Hippocampal formation (tissue), 2 donors: ENCODE measurements around the gene MRPL43.

ENCODE experiments used
- DNase-seq, 2 donors: peaks; one replicate each; lab custom pipeline; 2025; lab: John Stamatoyannopoulos, UW

The MRPL43 gene

DNA sequence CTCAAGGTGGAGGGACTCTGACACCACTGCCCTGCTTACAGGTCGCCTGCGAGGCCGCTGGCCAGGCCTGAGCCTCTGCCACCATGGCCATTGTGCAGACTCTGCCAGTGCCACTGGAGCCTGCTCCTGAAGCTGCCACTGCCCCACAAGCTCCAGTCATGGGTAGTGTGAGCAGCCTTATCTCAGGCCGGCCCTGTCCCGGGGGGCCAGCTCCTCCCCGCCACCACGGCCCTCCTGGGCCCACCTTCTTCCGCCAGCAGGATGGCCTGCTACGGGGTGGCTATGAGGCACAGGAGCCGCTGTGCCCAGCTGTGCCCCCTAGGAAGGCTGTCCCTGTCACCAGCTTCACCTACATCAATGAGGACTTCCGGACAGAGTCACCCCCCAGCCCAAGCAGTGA is 15.2 kb upstream of the MRPL43 start:
- no peak for DNase-seq

DNA sequence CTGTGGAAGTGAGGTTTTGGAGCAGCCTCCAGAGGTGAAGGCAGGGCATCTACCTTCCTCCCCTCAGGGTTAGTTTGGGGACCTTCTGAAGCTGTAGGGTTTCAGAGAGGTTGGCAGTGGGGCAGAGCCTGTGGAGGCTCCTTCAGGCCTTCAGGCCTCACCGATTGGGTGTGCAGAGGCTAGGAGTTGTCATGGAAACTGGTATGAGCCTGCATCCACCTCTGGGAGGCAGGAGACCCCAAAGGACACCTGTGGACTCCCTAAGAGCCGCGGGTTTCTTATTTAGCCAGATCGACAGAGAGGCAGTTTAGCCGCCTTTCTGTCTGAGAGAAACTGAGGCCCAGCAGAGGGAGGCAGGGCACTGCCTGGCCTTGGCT is 14.3 kb upstream of the MRPL43 start:
- DNase-seq, result no peak

DNA sequence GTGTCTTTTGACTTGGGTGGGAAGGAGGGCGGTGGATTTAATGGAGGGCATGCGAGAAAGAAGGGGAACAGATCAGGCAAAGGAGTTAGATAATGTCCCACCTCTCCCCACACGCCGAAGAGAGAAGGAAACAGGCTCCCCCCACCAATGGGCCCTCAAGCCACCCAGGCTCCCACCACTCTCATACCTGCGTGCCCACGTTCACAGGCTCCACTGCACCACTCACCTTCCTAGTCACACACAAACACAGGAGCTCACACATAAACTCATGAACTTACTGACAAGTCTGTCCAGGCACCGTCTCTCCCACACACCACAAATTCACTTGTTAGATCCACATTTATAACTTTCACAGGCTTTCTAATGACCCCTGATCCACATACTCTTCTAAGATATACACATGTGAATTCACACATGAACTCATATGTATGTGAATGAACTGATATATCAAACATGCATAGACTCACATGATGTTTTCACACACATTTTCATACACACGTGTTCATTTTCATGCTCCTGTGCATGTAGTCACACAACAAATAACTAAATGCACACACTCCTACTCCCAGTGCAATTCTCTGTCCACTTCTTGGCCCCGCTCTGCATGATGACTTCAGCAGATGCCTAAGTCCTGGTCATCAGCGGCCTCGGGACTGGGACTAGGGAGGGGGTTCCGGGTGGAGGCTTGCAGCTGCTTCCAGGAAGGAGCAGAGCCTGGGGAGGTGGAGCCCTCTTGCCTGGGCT is 13.8 kb upstream of the MRPL43 start:
- peak; percentile 60 to 61 for DNase-seq

DNA sequence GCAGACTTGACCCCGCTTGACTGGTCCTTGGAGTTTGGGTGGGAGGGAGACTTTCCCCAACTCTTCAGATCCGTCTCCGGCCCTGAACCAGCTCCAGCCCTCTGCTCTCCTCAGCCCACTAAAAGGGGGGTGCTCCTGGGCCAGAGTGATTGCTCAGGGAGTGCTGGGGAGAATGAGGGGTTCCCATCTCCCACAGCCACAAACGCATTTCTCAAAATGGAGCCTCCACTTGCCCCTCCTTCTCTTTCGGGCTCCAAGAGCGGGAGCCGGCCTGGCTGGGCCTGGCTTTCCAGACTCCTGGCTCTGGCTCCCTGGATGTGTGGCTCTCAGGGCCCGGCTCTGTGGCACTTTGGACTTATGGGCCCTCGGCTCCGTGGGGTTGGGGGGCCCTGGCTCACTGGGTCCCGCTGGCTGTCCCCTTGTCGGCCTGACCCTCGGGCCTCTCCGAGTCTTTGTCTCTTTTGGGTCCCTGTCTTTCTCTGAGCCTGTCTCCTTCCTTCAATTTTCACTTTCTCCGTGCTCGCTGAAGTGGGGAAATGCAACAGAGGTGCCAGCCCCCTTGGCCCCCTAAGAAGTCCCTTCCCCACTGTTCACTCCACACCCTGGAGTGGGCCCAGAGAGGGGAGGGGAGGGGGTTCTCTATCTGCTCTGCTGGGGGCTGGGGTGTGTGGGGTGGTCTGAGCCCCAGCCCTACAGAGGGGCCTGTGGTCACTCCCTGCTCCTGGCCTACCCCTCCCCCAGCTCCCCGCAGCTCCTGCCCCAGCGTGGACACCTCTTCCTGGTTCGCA is 13.0 kb upstream of the MRPL43 start:
- DNase-seq, result no peak

DNA sequence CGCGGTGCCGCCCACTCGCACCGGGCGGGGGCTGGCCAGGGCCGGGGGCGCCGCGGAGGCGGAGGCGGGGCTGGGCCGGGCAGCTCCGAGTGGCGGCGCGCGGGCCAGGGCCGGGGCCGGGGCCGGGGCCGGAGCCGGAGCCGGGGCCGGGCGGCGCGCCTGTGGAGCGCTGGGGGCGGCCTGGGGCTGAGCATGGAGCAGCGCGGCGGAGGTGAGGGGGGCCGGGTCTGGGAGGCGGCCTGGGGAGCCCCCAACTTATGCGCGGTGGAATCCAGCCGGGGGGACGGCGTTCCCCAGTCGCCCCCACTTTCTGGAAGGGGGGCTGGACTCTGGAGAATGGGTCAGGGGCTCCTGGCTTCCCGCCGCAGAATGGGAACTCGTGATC is 12.4 kb upstream of the MRPL43 start, which contains the start of gene LZTS2:
TSS of gene LZTS2 (plus strand) at position 67 of the 385 bp plus-strand sequence. CDS start 2,731 bp downstream, outside the sequence.
- peak in 1 of 2 donors; percentile 76 for DNase-seq

DNA sequence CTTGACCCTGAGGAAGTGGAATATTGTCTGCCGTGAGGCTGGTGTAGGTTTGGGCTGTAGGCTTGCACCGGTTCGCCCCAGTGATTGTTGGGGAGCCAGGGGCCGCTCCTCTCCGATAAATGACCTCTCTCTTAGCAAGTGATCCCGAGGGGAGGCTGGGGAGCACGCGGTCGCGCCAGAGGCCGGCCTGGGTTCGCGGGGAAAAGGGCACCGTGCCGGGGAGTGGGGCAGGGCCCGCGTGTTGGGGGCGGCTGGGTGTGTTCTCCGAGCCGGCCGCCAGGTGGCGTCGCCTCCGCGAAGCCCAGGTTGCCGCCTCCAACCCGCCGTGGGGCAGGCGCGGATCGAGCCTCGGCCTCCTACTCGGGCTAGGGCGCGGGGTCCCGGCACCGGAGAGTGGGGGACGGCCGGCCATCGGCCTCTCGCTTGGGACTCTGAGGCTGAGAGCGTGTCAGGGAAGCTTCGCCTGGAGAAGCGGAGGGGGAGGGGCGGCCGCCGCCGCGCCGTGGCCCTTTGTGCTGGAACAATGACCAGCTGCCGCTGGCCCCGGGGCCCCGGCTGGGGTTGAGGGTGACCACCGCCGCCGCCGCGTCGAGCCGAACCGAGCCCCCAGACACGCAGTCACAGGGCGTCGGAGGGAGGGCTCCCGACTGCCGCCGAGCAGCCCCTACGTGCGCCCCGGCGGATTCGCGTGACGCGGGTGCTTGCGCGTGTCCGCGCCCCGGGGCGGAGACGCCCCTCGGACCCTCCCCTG is 11.9 kb upstream of the MRPL43 start:
- peak; percentile 61 to 79 for DNase-seq

DNA sequence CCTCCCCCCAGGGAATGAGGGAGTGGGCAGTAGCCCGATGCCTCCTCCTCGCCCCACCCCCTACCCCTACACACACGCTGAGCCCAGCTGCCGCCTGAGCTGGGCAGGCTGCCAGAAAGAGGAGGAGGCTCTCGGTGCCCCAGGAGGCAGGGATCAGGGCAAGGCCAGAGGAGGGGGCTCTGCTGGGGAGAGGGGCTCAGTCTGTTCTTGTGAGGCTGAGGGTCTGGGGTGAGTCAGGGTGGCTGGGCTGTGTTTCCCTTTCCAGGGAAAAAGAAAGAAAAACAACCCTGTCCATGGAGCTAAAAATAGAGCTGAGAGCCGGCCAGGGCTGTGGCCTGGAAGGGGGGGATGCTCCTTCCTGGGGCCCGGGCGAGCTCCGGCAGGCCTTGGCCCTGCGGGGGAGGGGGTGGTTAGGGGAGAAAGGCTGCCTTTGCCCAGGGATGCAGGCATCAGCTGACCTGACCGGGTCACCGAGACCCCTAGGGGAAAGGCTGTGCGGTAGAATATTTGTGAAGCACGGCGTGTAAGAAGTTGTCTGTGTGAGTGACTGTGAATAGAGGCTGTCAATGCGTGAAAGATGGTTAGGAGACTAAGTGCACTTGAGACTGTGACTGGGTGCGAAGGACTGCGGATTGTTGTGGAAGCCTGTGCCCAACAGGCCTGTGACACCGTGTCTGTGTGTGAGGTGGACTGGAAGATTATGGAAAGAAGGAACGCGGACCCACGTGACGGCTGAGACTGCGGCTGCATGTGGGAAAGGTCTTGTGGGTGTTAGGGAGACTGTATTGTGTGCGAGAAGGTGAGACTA is 11.1 kb upstream of the MRPL43 start:
- DNase-seq, result peak; percentile 92 to 95

DNA sequence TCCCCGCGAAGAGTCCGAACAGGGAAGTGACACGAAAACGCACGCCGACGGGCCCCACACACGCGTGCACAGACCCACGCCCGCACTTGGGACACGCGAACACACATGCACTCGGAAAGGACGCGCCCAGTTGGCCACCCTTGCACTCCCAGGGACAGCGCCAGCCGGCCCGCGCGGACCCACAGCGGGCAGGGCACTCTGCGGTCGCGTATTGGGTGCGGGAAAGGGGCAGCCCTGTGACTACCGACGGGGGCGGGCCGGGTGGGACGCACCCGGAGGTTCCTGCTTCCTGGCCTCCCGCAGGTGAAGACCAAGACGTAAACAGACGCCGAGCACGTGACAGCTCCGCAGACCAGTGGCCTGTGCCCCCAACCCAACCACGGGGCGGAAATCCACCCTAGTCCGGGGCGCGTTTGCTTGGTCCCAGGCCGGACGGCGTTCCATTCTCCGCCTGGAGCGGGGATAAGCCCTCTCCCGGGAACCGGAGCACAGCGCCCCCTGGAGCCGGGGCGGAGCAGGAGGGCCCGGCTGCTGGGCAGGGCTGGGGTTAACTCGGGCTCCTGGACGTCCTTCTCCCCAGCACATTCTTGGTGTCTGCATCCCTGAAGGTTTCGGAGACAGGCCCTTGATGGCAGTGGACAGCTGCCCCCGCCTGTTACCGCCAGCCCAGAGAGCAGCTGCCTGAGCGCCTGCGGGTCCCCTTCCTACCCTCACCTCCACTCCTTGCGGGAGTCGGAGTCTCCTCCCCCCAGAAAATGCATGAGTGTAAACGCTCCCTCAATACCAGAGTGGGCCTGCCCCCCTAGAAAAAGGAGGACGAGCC is 10.3 kb upstream of the MRPL43 start:
- peak; percentile 70 to 79 for DNase-seq

DNA sequence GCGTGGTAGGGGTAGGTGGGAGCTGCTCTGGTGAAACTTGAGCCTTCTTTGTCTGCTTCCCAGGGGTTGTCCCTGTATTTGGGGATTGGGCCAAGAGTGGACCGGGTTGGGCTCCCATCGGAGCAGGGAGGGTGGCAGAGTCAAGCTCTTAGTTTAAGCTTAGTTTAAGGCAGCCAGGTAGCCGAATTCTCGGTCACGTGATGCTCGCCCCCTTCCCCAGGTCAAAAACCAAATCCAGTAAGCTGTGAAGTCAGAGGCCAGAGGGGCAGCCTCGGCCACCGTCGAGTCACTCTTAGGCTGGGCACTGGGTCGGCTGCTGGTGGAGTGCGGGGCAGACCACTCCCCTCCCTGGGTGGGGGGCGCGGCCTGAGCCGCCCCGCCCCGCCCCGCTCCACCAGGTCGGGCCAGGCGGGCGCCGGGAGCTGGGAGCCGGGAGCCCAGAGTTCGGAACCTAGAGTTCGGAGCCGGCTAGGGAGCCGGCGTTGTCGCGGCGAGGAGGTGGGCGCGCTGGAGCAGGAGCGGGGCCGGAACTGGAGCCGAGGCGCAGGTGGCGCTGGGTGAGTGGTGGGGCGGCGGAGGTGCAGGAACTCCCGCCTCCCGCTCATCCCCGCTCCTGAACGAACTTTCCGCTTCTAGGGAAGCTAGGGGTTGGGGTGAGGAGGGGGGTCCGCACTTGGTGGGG is 9.5 kb upstream of the MRPL43 start:
- DNase-seq, result no peak

DNA sequence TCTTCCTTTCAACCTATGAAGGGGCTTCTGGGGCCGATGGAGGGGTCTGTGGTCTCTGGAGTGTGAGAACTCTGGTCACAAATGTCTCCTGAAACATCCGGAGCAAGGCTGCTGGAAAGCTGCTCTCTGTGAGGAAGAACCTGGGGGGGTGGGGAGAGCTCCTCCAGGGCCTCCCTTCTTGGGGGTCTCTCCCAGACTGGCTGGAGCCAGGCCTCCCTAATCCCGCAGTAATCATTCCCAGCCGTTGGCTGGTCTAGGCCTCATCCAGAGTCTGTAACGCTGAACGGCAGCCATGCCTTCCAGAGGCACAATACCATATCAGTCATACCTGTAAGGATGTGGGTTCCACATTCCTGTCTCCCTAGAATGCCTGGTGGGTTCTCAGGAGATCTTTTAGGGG is 7.9 kb upstream of the MRPL43 start:
- no peak for DNase-seq

DNA sequence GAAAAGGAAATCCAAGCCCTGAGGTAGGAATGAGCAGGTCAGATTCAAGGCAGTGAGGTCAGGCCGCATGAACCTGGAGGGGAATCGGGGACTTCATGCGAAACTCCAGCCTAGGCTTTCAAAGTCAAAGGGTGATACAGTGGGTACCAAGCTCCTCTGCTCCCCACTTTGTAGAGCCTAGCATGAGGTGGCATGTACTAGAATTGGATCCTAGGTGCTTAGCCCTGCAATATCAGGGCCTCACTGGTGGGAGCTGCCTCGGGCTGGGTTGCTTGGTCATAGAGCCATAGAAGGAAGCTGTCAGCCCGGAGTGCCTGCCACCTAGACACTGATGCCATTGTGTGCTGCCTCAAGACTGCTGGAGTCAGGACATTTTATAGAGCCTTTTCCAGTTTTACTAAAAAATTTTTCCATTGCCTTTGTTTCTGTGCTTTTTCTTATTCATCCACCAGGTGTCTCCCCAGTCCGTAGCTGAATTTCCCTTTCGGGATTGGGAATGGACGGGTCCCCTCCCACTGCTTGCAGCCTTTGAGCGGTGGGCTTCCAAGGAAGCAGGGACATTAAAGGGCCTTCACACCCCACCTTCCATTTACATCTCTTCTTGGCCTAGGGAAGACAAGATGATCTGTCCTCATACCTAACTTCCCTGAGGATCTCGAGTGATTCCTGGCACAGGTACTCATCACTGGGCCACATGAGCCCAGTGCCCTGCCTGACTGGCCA is 6.8 kb upstream of the MRPL43 start:
- DNase-seq, result peak; percentile 52 to 55

DNA sequence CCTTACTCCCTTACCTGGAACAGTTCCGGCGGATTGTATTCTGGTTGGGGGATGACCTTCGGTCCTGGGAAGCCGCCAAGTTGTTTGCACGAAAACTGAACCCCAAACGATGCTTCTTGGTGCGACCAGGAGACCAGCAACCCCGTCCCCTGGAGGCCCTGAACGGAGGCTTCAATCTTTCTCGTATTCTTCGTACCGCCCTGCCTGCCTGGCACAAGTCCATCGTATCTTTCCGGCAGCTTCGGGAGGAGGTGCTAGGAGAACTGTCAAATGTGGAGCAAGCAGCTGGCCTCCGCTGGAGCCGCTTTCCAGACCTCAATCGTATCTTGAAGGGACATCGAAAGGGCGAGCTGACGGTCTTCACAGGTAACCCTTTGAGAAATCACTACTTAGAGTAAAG is 1.8 kb upstream of the MRPL43 start:
- DNase-seq, result no peak

DNA sequence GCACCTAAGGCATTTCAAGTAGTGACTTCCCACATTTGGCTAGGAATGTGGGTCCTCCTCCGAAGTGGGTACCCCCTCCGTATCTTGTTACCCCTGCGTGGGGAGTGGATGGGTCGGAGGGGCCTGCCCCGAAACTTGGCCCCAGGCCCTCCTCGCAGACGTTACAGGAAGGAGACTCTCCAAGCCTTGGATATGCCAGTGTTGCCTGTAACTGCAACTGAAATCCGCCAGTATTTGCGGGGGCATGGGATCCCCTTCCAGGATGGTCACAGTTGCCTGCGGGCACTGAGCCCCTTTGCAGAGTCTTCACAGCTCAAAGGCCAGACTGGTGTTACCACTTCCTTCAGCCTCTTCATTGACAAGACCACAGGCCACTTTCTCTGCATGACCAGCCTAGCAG is 869 bp upstream of the MRPL43 start:
- no peak for DNase-seq

DNA sequence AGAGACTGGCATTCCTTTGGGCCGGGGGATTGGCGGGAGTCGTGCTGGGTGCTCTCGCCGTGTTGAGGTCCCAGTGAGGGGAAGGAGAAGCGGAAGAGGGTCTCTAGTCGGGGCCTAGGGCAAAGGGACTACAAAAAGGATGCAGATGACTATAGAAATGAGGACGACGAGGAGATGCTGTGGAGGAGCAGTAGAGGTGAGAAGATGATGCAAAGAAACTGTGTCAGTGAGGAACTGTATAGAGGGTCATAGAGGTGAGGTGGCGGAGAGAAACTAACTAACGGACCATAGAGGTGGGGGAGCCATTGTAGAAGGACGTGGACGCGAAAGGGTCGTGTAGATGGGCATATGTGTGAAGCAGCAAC is 370 bp upstream of the MRPL43 start:
- no peak for DNase-seq

DNA sequence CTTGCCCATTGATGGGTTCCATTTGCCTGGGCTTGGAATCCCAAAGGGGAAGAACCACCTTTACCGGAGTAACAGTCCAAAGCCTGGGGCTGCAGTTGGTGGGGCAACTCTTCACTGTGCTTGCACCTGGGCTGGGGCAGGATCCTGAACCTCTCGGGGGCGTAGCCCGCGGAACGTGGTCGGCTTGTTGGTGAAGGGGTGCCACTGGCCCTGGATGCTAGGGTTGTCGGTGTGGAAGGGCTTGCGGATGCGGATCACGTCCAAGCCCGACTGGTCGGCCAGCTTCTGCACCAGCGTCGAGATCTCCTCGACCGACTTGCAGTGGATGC is 710 bp downstream of the MRPL43 start:
- no peak for DNase-seq

DNA sequence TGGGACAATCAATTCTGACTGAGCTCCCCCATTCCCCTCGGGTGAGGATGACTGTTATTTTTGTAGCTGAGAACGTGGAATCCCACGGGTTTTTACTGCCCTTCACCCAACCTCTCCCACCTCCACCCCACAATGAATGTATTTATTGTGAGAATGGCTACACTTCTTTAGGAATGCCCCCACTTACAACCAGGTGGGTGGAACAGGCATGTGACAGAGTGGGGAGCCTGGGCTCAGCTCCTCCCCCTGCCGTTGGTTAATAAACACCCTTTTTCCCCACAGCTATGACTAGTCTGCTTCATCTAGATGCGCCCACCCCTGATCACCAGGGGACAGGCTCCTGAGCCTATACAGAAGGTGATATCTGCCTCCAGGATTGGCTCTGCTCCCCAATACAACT is 2.0 kb downstream of the MRPL43 start:
- no peak for DNase-seq

DNA sequence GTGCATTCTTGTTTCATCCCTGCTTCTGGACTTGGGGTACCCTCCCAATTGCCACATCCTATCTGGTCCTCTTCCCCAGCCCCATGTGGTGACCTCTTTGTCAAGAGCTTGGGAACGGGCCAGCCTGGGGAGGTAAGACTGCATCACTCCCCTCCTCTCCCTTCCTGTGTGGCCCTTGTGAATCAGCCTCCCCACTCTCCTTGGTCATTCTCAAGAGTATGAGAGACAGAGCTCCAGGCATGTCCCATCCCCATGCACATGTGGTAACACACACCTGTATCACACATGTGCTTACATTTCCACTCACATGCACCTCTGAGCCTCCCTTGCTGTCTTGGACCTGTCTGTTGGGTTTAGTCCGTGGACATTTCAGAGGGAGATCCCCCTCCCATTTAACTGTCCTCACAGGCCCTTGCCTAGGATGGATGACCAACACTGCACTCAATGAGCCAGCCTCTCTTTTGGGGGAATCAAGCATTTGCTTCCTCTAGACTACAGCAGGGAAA is 2.6 kb downstream of the MRPL43 start:
- DNase-seq, result no peak

DNA sequence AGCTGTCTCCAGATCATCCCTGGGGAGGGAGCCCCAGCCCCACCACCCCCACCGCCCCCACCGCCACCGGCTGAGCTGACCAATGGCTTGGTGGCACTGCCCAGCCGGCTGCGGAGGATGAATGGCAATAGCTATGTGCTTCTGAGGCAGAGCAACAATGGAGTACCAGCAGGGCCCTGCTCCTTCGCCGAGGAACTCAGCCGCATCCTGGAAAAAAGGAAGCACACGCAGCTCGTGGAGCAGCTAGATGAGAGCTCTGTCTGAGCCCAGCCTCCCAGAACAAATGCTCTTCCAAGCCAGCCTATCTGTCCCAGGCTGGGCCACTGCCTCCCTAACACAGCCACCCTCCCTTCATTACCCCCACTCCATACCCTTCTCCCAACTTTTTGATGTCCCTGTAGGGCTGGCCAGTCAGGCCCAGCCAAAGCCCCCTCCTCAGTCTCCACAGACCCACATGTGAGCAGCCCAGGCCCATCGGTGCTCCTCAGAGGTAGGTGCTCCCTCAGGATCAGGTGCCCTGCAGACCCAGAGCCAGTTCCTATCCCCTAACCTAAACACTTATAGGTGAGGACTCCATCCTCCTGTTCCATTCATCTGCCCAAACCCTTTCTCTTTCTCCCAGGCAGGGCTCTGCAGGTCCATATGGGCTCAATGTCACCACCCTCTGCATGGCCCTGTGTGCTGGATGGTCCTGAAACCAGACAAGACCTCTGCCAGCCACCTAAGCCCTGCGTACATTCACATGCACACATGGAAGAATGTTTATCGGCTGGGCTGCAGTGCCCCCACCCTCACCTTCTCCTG is 3.2 kb downstream of the MRPL43 start:
- DNase-seq, result no peak
